SK-N-SH (cell line): ENCODE results near the gene IFNL4. TPM values are rescaled to one million over a fixed set of nuclear protein-coding genes. Genes with fewer than 3 reads are reported as not detected.

Experiments
- CTCF ChIA-PET: fragments of 300-600, 350-600 bp; formaldehyde crosslinking; extraction: SDS; loops from one replicate; lab custom pipeline; 2021; lab: Yijun Ruan, JAX
- POLR2A ChIA-PET: fragments of 350-600 bp; sonication (Branson Sonifier 250); formaldehyde crosslinking; extraction: SDS; loops from one replicate; lab custom pipeline; 2020; ENCODE audit warnings: antibody characterized with exemption, inconsistent platforms; lab: Yijun Ruan, JAX
- DNase-seq: peaks from one replicate; pipeline ENCODE4 v3.0.0; 2012
- H2AFZ ChIP-seq: fragments of 200-600 bp; sonication (generic); 2 replicates; pipeline ENCODE4 v1.8.1; 2016; ENCODE audit warnings: antibody characterized with exemption, mild to moderate bottlenecking, low read depth
- H3F3A ChIP-seq: fragments of 200-600 bp; sonication (generic); replicated peaks from 2 replicates; pipeline ENCODE3; 2016; ENCODE audit warnings: antibody characterized with exemption, mild to moderate bottlenecking; ENCODE audit not compliant: insufficient read depth
- H3K27ac ChIP-seq, 2 experiments: fragments of 200-500 bp in 1 of 2; fragments of 200-600 bp in 1 of 2; sonication (Bioruptor generic) in 1 of 2; sonication (generic), shearing (Covaris generic) in 1 of 2; 2 replicates each; pipeline versions ENCODE4 v1.5.1 to v1.6.1; 2014 to 2016; ENCODE audit warnings: low read depth in 2 of 2, inconsistent platforms in 1 of 2, low read length in 1 of 2, mild to moderate bottlenecking in 1 of 2, mixed read lengths in 1 of 2
- H3K27me3 ChIP-seq: fragments of 200-600 bp; sonication (generic), shearing (Covaris generic); 2 replicates; pipeline ENCODE4 v1.6.1; 2016; ENCODE audit warnings: mixed run types; ENCODE audit not compliant: insufficient read depth
- H3K36me3 ChIP-seq, 2 experiments: fragments of 200-500 bp in 1 of 2; fragments of 200-600 bp in 1 of 2; sonication (Bioruptor generic) in 1 of 2; sonication (generic) in 1 of 2; replicated peaks in 1 of 2; 2 replicates each; pipeline versions ENCODE3 to v1.5.1; 2014 to 2016; ENCODE audit warnings: low read length in 1 of 2, mild to moderate bottlenecking in 1 of 2; ENCODE audit not compliant: insufficient read depth in 2 of 2, control insufficient read depth in 1 of 2
- H3K4me1 ChIP-seq, 2 experiments: fragments of 200-500 bp in 1 of 2; fragments of 200-600 bp in 1 of 2; sonication (Bioruptor generic) in 1 of 2; sonication (generic), shearing (Covaris generic) in 1 of 2; 2 replicates each; pipeline versions ENCODE4 v1.5.1 to v1.6.1; 2014 to 2016; ENCODE audit warnings: low read depth in 1 of 2, low read length in 1 of 2, mixed run types in 1 of 2; ENCODE audit not compliant: insufficient read depth in 2 of 2, control insufficient read depth in 1 of 2
- H3K4me2 ChIP-seq: fragments of 200-600 bp; sonication (generic), shearing (Covaris generic); 2 replicates; pipeline ENCODE4 v1.6.1; 2017; ENCODE audit warnings: mixed run types
- H3K4me3 ChIP-seq, 2 experiments: fragments of 200-500 bp in 1 of 2; fragments of 200-600 bp in 1 of 2; sonication (Bioruptor generic) in 1 of 2; sonication (generic), shearing (Covaris generic) in 1 of 2; 2 replicates each; pipeline versions ENCODE4 v1.5.1 to v1.8.1; 2014 to 2016; ENCODE audit warnings: low read depth in 2 of 2, inconsistent platforms in 1 of 2, low read length in 1 of 2, mild to moderate bottlenecking in 1 of 2, mixed read lengths in 1 of 2, moderate library complexity in 1 of 2
- H3K79me2 ChIP-seq: fragments of 200-600 bp; sonication (generic); 2 replicates; pipeline ENCODE4 v1.8.1; 2017; ENCODE audit warnings: mild to moderate bottlenecking; ENCODE audit not compliant: insufficient read depth
- H3K9ac ChIP-seq: fragments of 200-600 bp; sonication (generic); 2 replicates; pipeline ENCODE4 v1.6.1; 2017; ENCODE audit warnings: mixed run types
- H3K9me2 ChIP-seq: fragments of 200-600 bp; sonication (generic); 2 replicates; pipeline ENCODE4 v1.6.1; 2017; ENCODE audit warnings: mixed run types
- H3K9me3 ChIP-seq: fragments of 200-600 bp; sonication (generic); 2 replicates; pipeline ENCODE4 v1.6.1; 2017; ENCODE audit warnings: mixed run types, mild to moderate bottlenecking, moderate library complexity
- H4K20me1 ChIP-seq: fragments of 200-600 bp; sonication (generic); 2 replicates; pipeline ENCODE4 v1.6.1; 2017; ENCODE audit warnings: mild to moderate bottlenecking, mixed run types; ENCODE audit not compliant: insufficient read depth
- CHD2 ChIP-seq: fragments of 150-350 bp; IDR thresholded peaks from 2 replicates; pipeline ENCODE4 v1.6.1; 2018; ENCODE audit warnings: low read length; ENCODE audit not compliant: partially characterized antibody
- ELF1 ChIP-seq: IDR thresholded peaks from 2 replicates; pipeline ENCODE4 v1.4.0; 2012
- EP300 ChIP-seq, 2 experiments: IDR thresholded peaks; 2 replicates each; pipeline versions ENCODE4 v1.4.0 to v1.6.1; 2012; ENCODE audit warnings: borderline replicate concordance in 1 of 2, low read depth in 1 of 2, low read length in 1 of 2
- EZH2phosphoT487 ChIP-seq: fragments of 200-600 bp; sonication (generic); IDR thresholded peaks from 2 replicates; pipeline ENCODE4 v1.6.1; 2017; ENCODE audit warnings: low read depth, mixed run types, mild to moderate bottlenecking, antibody characterized with exemption, moderate library complexity, borderline replicate concordance
- FOXJ3 ChIP-seq: sonication (generic); formaldehyde crosslinking; IDR thresholded peaks from 2 replicates; pipeline ENCODE4 v1.5.1; 2020; ENCODE audit warnings: mild to moderate bottlenecking, missing genetic modification reagents
- GABPA ChIP-seq: IDR thresholded peaks from 2 replicates; pipeline ENCODE4 v1.4.0; 2012; ENCODE audit warnings: low read depth, mild to moderate bottlenecking
- MAX ChIP-seq: IDR thresholded peaks from 2 replicates; pipeline ENCODE4 v1.4.0; 2012; ENCODE audit warnings: low read depth
- NFIC ChIP-seq: IDR thresholded peaks from 2 replicates; pipeline ENCODE4 v1.4.0; 2012; ENCODE audit warnings: borderline replicate concordance
- NRF1 ChIP-seq: IDR thresholded peaks from 2 replicates; pipeline ENCODE4 v1.6.1; 2012; ENCODE audit warnings: low read depth, mild to moderate bottlenecking, low read length
- PBX3 ChIP-seq: IDR thresholded peaks from 2 replicates; pipeline ENCODE4; 2012
- RAD21 ChIP-seq: IDR thresholded peaks from 2 replicates; pipeline ENCODE4 v1.6.1; 2012; ENCODE audit warnings: mild to moderate bottlenecking, low read length
- RCOR1 ChIP-seq: fragments of 150-350 bp; IDR thresholded peaks from 2 replicates; pipeline ENCODE4 v1.6.1; 2017; ENCODE audit warnings: antibody characterized with exemption, low read length
- RFX5 ChIP-seq: IDR thresholded peaks from 2 replicates; pipeline ENCODE4 v1.6.1; 2012; ENCODE audit warnings: mild to moderate bottlenecking, improper control_type of control experiment, low read length
- RXRA ChIP-seq: IDR thresholded peaks from 2 replicates; pipeline ENCODE4 v1.4.0; 2012; ENCODE audit warnings: low read depth, mild to moderate bottlenecking, borderline replicate concordance
- TEAD4 ChIP-seq: IDR thresholded peaks from 2 replicates; pipeline ENCODE4 v1.4.0; 2012; ENCODE audit warnings: mild to moderate bottlenecking, borderline replicate concordance; ENCODE audit not compliant: insufficient read depth
- USF1 ChIP-seq: IDR thresholded peaks from 2 replicates; pipeline ENCODE4 v1.4.0; 2012; ENCODE audit warnings: low read depth, borderline replicate concordance
- YY1 ChIP-seq: IDR thresholded peaks from 2 replicates; pipeline ENCODE4 v1.4.0; 2012; ENCODE audit warnings: low read depth, mild to moderate bottlenecking
- ZBTB33 ChIP-seq: IDR thresholded peaks from 2 replicates; pipeline ENCODE4 v1.4.0; 2012; ENCODE audit warnings: low read depth, borderline replicate concordance
- WGBS: methylation state at CpG from one replicate; pipeline ENCODE4 v1.1.6; 2017; ENCODE audit warnings: low lambda C conversion rate; 5-methylcytosine and 5-hydroxymethylcytosine counted together
- polyA plus RNA-seq, 3 experiments: library from polyadenylated mRNA; depleted of rRNA; stranded (reverse); fragments of >200 nt; gene quantifications; 2 replicates each; pipeline ENCODE4 v1.2.3, GENCODE V29; 2012

The IFNL4 gene
- polyA plus RNA-seq, 1 of the 3 experiments (the other 2 are of a cell fraction): not detected

- H3K27me3 ChIP-seq: peaks cover 4% of the 10 kb centered on the region; the same call in 1 of the 2 replicates
- no peak overlapping the region for H2AFZ ChIP-seq
- DNase-seq: no peak
- TF ChIP-seq FOXJ3 (CRISPR knock-in tag) (no peak), RFX5 (no peak), TEAD4 (no peak), RAD21 (no peak), PBX3 (no peak), RXRA (no peak), MAX (no peak), NRF1 (no peak), YY1 (no peak), GABPA (no peak), RCOR1 (no peak), ELF1 (no peak), ZBTB33 (no peak), CHD2 (no peak), USF1 (no peak), EP300 (IDR thresholded peaks at IDR 0.05; ENCODE audit: borderline replicate concordance in 1 of 2, low read depth in 1 of 2, low read length in 1 of 2) (no peak), NFIC (no peak), EZH2phosphoT487 (no peak)
- TF ChIP-seq, all 33 proteins: peak for 0
- Histone ChIP-seq H3K36me3 (no peaks in the 10 kb centered on the region), H3K9me2 (no peaks in the 10 kb centered on the region), H3K79me2 (no peaks in the 10 kb centered on the region), H3K9me3 (no peaks in the 10 kb centered on the region), H3K4me2 (no peak overlapping the region), H3K4me3 (no peak overlapping the region), H3K9ac (no peak overlapping the region), H3F3A (no peaks in the 10 kb centered on the region), H4K20me1 (no peaks in the 10 kb centered on the region), H3K27ac (no peak overlapping the region), H3K4me1 (peaks cover 0 to 3% of the 10 kb centered on the region in 2 experiments; a peak in 1 of 4 replicates)
- ChIA-PET CTCF (no interaction called here), POLR2A (no interaction called here)
- WGBS: 60% methylated on average over 8 of the region's 8 CpGs
Measured at GRCh38 chr19:39253374-39254149, 4.9 kb upstream of the IFNL4 start.
